ENCODE measurements around the gene CCDC188.

Gene CCDC188

GRCh38 chr22:20150381-20151275, at the start of gene CCDC188:
Gene CCDC188 (minus strand): TSS chr22:20151055. CDS start chr22:20150986, 69 bp downstream.
- DNase-seq: no peak

GRCh38 chr22:20199906-20200305, 49.1 kb upstream of the CCDC188 start:
- DNase-seq: no peak

GRCh38 chr22:20199413-20199842, 48.6 kb upstream of the CCDC188 start:
- no peak for DNase-seq

GRCh38 chr22:20198557-20199319, 47.9 kb upstream of the CCDC188 start:
- DNase-seq: no peak

GRCh38 chr22:20197407-20198030, 46.7 kb upstream of the CCDC188 start:
- no peak for DNase-seq

- no peak for DNase-seq
Observed at GRCh38 chr22:20196094-20196842, 45.4 kb upstream of the CCDC188 start.

- no peak for DNase-seq
Observed at GRCh38 chr22:20194681-20195593, 44.1 kb upstream of the CCDC188 start.

- no peak for DNase-seq
Observed at GRCh38 chr22:20193761-20194494, 43.1 kb upstream of the CCDC188 start.

GRCh38 chr22:20192972-20193760, 42.3 kb upstream of the CCDC188 start:
- no peak for DNase-seq

GRCh38 chr22:20192293-20192971, 41.6 kb upstream of the CCDC188 start:
- DNase-seq: no peak

- no peak for DNase-seq
Observed at GRCh38 chr22:20191803-20192202, 40.9 kb upstream of the CCDC188 start.

- DNase-seq: no peak
Observed at GRCh38 chr22:20191000-20191515, 40.2 kb upstream of the CCDC188 start.

GRCh38 chr22:20188567-20188877, 37.7 kb upstream of the CCDC188 start:
- DNase-seq: no peak

- no peak for DNase-seq
Observed at GRCh38 chr22:20187777-20188566, 37.1 kb upstream of the CCDC188 start.

- DNase-seq: no peak
Observed at GRCh38 chr22:20186871-20187546, 36.2 kb upstream of the CCDC188 start.

GRCh38 chr22:20186183-20186870, 35.5 kb upstream of the CCDC188 start:
- peak; percentile 3 for DNase-seq

- DNase-seq: no peak
Observed at GRCh38 chr22:20185750-20186149, 34.9 kb upstream of the CCDC188 start.
